OCI-LY1 (cell line): Measurements from ENCODE around the gene RHBDL3.

Source experiments
- CTCF ChIP-seq: fragments of 200-600 bp; sonication (generic), shearing (Covaris generic); IDR thresholded peaks from 2 replicates; pipeline ENCODE4 v1.5.1; 2017; ENCODE audit warnings: mild to moderate bottlenecking, antibody characterized with exemption, low read length, moderate library complexity, mixed read lengths
- EZH2 ChIP-seq: fragments of 200-600 bp; sonication (generic), shearing (Covaris generic); IDR thresholded peaks from 2 replicates; pipeline ENCODE4 v1.8.0; 2017; ENCODE audit warnings: borderline replicate concordance, mixed run types, mild to moderate bottlenecking, antibody characterized with exemption, low read length, moderate library complexity, mixed read lengths

DNA sequence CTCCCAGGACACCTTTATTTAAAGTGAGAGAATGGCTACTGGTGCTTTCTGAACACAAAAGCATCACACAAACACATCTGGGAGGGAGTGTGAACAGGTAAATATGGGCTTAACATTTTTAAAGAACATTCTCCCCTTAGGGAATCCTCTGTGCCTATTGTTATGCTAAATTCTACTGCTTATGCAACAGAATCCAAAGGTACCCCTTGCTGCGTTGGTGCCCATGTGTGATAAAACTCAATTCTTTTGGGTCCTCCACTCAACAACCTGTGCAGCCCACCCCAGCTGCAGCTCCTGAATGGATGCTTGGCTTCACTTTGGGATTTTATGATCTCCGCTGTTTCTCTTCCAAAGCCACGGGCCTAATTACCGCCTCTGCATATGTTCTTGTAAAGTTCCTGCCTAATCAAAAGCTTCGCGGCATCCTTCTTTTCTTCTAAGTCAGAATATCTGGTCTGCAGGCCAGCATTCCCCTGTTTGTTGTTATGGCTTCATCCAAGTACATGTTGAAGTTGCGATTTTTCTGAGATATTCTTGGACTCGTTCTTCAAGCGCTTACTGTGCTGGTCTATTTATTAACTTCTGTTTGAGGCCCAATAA is 23.9 kb downstream of the RHBDL3 start:
- TF ChIP-seq CTCF (no peak), EZH2 (no peak)
